HCT116 (cell line): ENCODE data around the gene TNS3. TPM values are rescaled to one million over a fixed set of nuclear protein-coding genes. Genes with fewer than 3 reads are reported as not detected.

Experiments used
- ATAC-seq: fragments of 200-7000 bp; cut with Tn5 transposase; 2 replicates; pipeline ENCODE4 v1.9.1; 2020; ENCODE audit warnings: mild to moderate bottlenecking, moderate library complexity
- BruUV-seq: library from RNA; stranded (reverse); fragments of 400-500 nt; replicated peaks from 2 replicates; lab custom pipeline; 2021; lab: Mats Ljungman, UMichigan
- CTCF ChIA-PET: fragments of 300-600 bp; sonication (Branson Sonifier 250); formaldehyde crosslinking; loops from one replicate; lab custom pipeline; 2021; ENCODE audit warnings: antibody characterized with exemption; lab: Charles Lee
- POLR2A ChIA-PET: fragments of 300-600, 350-600 bp; sonication (Branson Sonifier 250); formaldehyde crosslinking; loops from one replicate; lab custom pipeline; 2021; ENCODE audit warnings: antibody characterized with exemption; lab: Charles Lee
- RAD21 ChIA-PET, 2 experiments: fragments of 300-600 bp; sonication (Branson Sonifier 250); formaldehyde crosslinking; loops; one replicate each; lab custom pipeline; 2023; ENCODE audit warnings: low total read pairs in 2 of 2; ENCODE audit not compliant: uncharacterized antibody in 2 of 2, unreplicated experiment in 2 of 2, low non-redundant PET in 1 of 2; lab: Charles Lee
- DNase-seq: peaks from one replicate; pipeline ENCODE4 v3.0.0-alpha.2; 2010; ENCODE audit warnings: low read depth, low spot score
- H2AFZ ChIP-seq: fragments of 200-600 bp; shearing (Covaris generic), sonication (generic); 2 replicates; pipeline ENCODE4 v1.6.1; 2017; ENCODE audit warnings: low read depth, mixed run types, mixed read lengths, antibody characterized with exemption, low read length; ENCODE audit not compliant: poor library complexity, severe bottlenecking
- H3K27ac ChIP-seq: 2 replicates; pipeline ENCODE4 v1.5.1; 2012; ENCODE audit warnings: low read depth, low read length
- H3K27me3 ChIP-seq: fragments of 200-600 bp; sonication (generic); 2 replicates; pipeline ENCODE4 v1.6.1; 2016; ENCODE audit warnings: mixed run types, low read length, mixed read lengths; ENCODE audit not compliant: insufficient read depth
- H3K36me3 ChIP-seq, 2 experiments: fragments of 200-500 bp in 1 of 2; fragments of 200-600 bp in 1 of 2; sonication (Bioruptor generic) in 1 of 2; sonication (generic) in 1 of 2; 2 replicates each; pipeline versions ENCODE4 v1.5.1 to v1.6.1; 2014 to 2016; ENCODE audit warnings: low read length in 2 of 2, inconsistent platforms in 1 of 2, mixed read lengths in 1 of 2, mixed run types in 1 of 2; ENCODE audit not compliant: insufficient read depth in 2 of 2, control insufficient read depth in 1 of 2
- H3K4me1 ChIP-seq, 2 experiments: fragments of 200-600 bp in 1 of 2; sonication (generic) in 1 of 2; 2 replicates each; pipeline versions ENCODE4 v1.5.1 to v1.6.1; 2012 to 2017; ENCODE audit warnings: low read length in 2 of 2, inconsistent platforms in 1 of 2, mild to moderate bottlenecking in 1 of 2, mixed read lengths in 1 of 2, mixed run types in 1 of 2, moderate library complexity in 1 of 2; ENCODE audit not compliant: insufficient read depth in 2 of 2, control insufficient read depth in 1 of 2
- H3K4me2 ChIP-seq: fragments of 200-600 bp; sonication (generic); 2 replicates; pipeline ENCODE4 v1.6.1; 2017; ENCODE audit warnings: mixed run types, low read length, mixed read lengths
- H3K4me3 ChIP-seq, 2 experiments: fragments of 200-600 bp in 1 of 2; sonication (generic) in 1 of 2; replicated peaks in 1 of 2; 2 replicates each; pipeline ENCODE4 v1.5.1; 2011 to 2016; ENCODE audit warnings: low read length in 2 of 2, control low read depth in 1 of 2, low read depth in 1 of 2, mild to moderate bottlenecking in 1 of 2, mixed read lengths in 1 of 2, mixed run types in 1 of 2
- H3K79me2 ChIP-seq: fragments of 200-600 bp; sonication (generic); 2 replicates; pipeline ENCODE4 v1.6.1; 2017; ENCODE audit warnings: mild to moderate bottlenecking, mixed run types, low read length, moderate library complexity, mixed read lengths; ENCODE audit not compliant: insufficient read depth
- H3K9ac ChIP-seq: fragments of 200-600 bp; sonication (generic); 2 replicates; pipeline ENCODE4 v1.6.1; 2016; ENCODE audit warnings: low read length, mixed read lengths
- H3K9me2 ChIP-seq: fragments of 200-600 bp; sonication (generic), shearing (Covaris generic); 2 replicates; pipeline ENCODE4 v1.6.1; 2017; ENCODE audit warnings: mixed run types, mild to moderate bottlenecking, moderate library complexity; ENCODE audit not compliant: insufficient read depth
- H3K9me3 ChIP-seq, 2 experiments: fragments of 200-500 bp in 1 of 2; fragments of 200-600 bp in 1 of 2; sonication (Bioruptor generic) in 1 of 2; sonication (generic) in 1 of 2; 2 replicates each; pipeline ENCODE4 v1.6.1; 2014 to 2017; ENCODE audit warnings: low read length in 2 of 2, mixed read lengths in 2 of 2, inconsistent platforms in 1 of 2, low read depth in 1 of 2, mild to moderate bottlenecking in 1 of 2, mixed run types in 1 of 2, moderate library complexity in 1 of 2; ENCODE audit not compliant: control insufficient read depth in 1 of 2, insufficient read depth in 1 of 2
- H4K20me1 ChIP-seq: fragments of 200-600 bp; sonication (generic), shearing (Covaris generic); 2 replicates; pipeline ENCODE4 v1.6.1; 2017; ENCODE audit warnings: mixed run types, mild to moderate bottlenecking, moderate library complexity; ENCODE audit not compliant: insufficient read depth
- ELF1 ChIP-seq: IDR thresholded peaks from 2 replicates; pipeline ENCODE4 v1.6.1; 2012; ENCODE audit warnings: low read depth, borderline replicate concordance
- EZH2phosphoT487 ChIP-seq: fragments of 200-600 bp; IDR thresholded peaks from 2 replicates; pipeline ENCODE4 v1.6.1; 2018; ENCODE audit warnings: antibody characterized with exemption, borderline replicate concordance
- SRF ChIP-seq: IDR thresholded peaks from 2 replicates; pipeline ENCODE4 v1.6.1; 2012; ENCODE audit warnings: low read depth
- intact Hi-C: fragments of 100-400 bp; cut with micrococcal nuclease; formaldehyde crosslinking; loops from 2 replicates; pipeline ENCODE4 v1.10.0; 2022
- total RNA-seq: library from RNA; stranded (reverse); gene quantifications from one replicate; pipeline ENCODE4 v1.2.1, GENCODE V29; 2021; ENCODE audit not compliant: unreplicated experiment
- TF ChIP-seq, protein P1 (sequence below): IDR thresholded peaks from 2 replicates; pipeline ENCODE4 v1.6.1; 2012; ENCODE audit warnings: low read depth

The TNS3 gene
- total RNA-seq, 1 experiment from 2014 or later, result 9.1 TPM

DNA sequence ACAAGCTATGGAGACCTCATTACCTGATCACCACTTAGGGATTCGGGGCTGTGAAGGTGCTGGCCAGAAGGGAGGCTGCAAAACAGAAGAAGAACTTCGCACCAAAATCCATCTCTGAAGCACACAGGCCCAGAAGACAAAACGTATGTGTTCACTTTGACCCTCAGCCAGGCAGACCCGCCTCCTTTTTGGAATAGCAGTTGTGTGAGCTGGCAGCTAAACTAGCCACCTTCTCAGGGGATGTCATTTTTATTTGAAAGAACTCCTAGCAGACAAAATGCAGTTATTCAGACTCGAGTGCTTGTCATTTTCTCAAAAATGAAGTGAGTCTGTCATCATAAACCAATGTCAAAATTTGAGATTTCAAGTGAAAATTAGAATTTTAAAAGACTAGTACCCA lies 71.7 kb downstream of the TNS3 start (continued):
- TF ChIP-seq, protein P1, sequence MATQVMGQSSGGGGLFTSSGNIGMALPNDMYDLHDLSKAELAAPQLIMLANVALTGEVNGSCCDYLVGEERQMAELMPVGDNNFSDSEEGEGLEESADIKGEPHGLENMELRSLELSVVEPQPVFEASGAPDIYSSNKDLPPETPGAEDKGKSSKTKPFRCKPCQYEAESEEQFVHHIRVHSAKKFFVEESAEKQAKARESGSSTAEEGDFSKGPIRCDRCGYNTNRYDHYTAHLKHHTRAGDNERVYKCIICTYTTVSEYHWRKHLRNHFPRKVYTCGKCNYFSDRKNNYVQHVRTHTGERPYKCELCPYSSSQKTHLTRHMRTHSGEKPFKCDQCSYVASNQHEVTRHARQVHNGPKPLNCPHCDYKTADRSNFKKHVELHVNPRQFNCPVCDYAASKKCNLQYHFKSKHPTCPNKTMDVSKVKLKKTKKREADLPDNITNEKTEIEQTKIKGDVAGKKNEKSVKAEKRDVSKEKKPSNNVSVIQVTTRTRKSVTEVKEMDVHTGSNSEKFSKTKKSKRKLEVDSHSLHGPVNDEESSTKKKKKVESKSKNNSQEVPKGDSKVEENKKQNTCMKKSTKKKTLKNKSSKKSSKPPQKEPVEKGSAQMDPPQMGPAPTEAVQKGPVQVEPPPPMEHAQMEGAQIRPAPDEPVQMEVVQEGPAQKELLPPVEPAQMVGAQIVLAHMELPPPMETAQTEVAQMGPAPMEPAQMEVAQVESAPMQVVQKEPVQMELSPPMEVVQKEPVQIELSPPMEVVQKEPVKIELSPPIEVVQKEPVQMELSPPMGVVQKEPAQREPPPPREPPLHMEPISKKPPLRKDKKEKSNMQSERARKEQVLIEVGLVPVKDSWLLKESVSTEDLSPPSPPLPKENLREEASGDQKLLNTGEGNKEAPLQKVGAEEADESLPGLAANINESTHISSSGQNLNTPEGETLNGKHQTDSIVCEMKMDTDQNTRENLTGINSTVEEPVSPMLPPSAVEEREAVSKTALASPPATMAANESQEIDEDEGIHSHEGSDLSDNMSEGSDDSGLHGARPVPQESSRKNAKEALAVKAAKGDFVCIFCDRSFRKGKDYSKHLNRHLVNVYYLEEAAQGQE, result no peak
- TF ChIP-seq SRF, result no peak
- TF ChIP-seq ELF1, result no peak

DNA sequence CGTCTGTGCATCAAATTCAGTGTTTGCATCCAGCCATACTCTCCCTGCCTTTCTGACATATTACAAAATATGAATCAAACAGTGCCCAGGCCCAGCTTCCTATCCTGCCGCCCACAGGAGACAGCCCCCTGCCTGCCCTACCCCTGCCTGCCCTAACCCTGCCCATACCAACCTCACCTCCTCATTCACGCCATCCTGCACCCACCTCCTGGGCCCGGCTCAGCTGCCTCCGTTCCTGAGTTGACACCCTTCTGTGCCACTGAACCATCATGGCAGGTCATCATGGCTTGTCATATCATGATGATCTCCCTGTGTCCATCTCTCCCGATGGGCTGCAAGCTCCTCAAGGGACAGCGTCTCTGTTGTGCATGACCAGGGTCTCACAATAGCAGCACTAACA lies 72.3 kb downstream of the TNS3 start:
- no peaks in the 10 kb centered on the region for H3K27me3 ChIP-seq
- H3K4me2 ChIP-seq, result no peak overlapping the region
- H3K36me3 ChIP-seq, result no peaks in the 10 kb centered on the region
- intact Hi-C loops, result no loop called here
- H3K9me2 ChIP-seq, result no peaks in the 10 kb centered on the region
- no peaks in the 10 kb centered on the region for H3K9me3 ChIP-seq
- no peak for TF ChIP-seq EZH2phosphoT487
- RAD21 ChIA-PET, result no interaction called here
- H3K9ac ChIP-seq, result no peak overlapping the region
- DNase-seq, result no peak
- H4K20me1 ChIP-seq, result no peaks in the 10 kb centered on the region; the same call in 1 of the 2 replicates
- no peak overlapping the region for H3K27ac ChIP-seq
- ATAC-seq, result no peak
- H3K4me1 ChIP-seq, result peaks cover 0 to 4% of the 10 kb centered on the region in 2 experiments; a peak in 1 of 4 replicates
- POLR2A ChIA-PET, result no interaction called here
- H3K4me3 ChIP-seq, result no peak overlapping the region
- BruUV-seq, result no TSS peak
- H2AFZ ChIP-seq, result no peak overlapping the region
- H3K79me2 ChIP-seq, result no peaks in the 10 kb centered on the region
- CTCF ChIA-PET, result no interaction called here
